ENCODE data around the gene MXI1.
"Not testable (repeated sequence)": the region's sequence is repeated elsewhere in the genome, so short reads cannot be mapped to it uniquely, and the experiment has no call there.

MXI1 gene

GRCh38 chr10:110323503-110323902 lies 116.1 kb downstream of the MXI1 start:
- TF ChIP-seq CTCF (IDR thresholded peaks at IDR 0.05; ENCODE audit: low read depth, low read length), result no peak
- peak; percentile 24 for DNase-seq (ENCODE audit: extremely low read depth, low read depth)

GRCh38 chr10:110324201-110324804 lies 116.9 kb downstream of the MXI1 start:
- no peak for TF ChIP-seq CTCF (IDR thresholded peaks at IDR 0.05; ENCODE audit: low read depth, low read length)
- no peak for DNase-seq (ENCODE audit: extremely low read depth, low read depth)

- no peak for TF ChIP-seq CTCF (IDR thresholded peaks at IDR 0.05; ENCODE audit: low read depth, low read length)
- DNase-seq (ENCODE audit: extremely low read depth, low read depth), result no peak
Observed at GRCh38 chr10:110324805-110325280, 117.4 kb downstream of the MXI1 start.

GRCh38 chr10:110326351-110327032 lies 119.1 kb downstream of the MXI1 start:
- peak; percentile 20 for DNase-seq (ENCODE audit: extremely low read depth, low read depth)
- TF ChIP-seq CTCF (IDR thresholded peaks at IDR 0.05; ENCODE audit: low read depth, low read length), result no peak

- no peak for DNase-seq (ENCODE audit: extremely low read depth, low read depth)
- no peak for TF ChIP-seq CTCF (IDR thresholded peaks at IDR 0.05; ENCODE audit: low read depth, low read length)
Observed at GRCh38 chr10:110327262-110327914, 120.0 kb downstream of the MXI1 start.

- no peak for TF ChIP-seq CTCF (IDR thresholded peaks at IDR 0.05; ENCODE audit: low read depth, low read length)
- no peak for DNase-seq (ENCODE audit: extremely low read depth, low read depth)
Observed at GRCh38 chr10:110330675-110331074, 123.3 kb downstream of the MXI1 start.

GRCh38 chr10:110331226-110331795 lies 123.9 kb downstream of the MXI1 start:
- DNase-seq (ENCODE audit: extremely low read depth, low read depth), result not testable (repeated sequence)

Data from AG09319 (cell line).